ENCODE results near the gene CD109. TPM values are rescaled to one million over a fixed set of nuclear protein-coding genes. Genes with fewer than 3 reads are reported as not detected.

CD109 gene
- total RNA-seq, 4 donors from 2014 or later = 1.3 to 3.8 (median 2.8) TPM

- ATAC-seq = no peak
- H3K27me3 ChIP-seq = no peaks in the 10 kb centered on the region
- H3K9me3 ChIP-seq = no peaks in the 10 kb centered on the region
- in situ Hi-C loops (cut with MboI; ENCODE audit: low sequenced_read_pairs in 4 of 4) = loop anchor here in 1 of 4 donors (25.0 kb wide), 1 partner anchor 1355 kb away; the partner anchor contains the start of gene COL12A1
- H3K36me3 ChIP-seq = no peaks in the 10 kb centered on the region
- H3K27ac ChIP-seq = no peak overlapping the region
- no peak overlapping the region for H3K4me3 ChIP-seq
- DNase-seq = no peak
- intact Hi-C loops (cut with DNase I; ENCODE audit: low total_unique reads) = no loop called here
- TF ChIP-seq CTCF (IDR thresholded peaks at IDR 0.05 in 4 of 5, conservative IDR thresholded peaks at IDR 0.05 in 1 of 5) = no peak
- TF ChIP-seq POLR2A (IDR thresholded peaks at IDR 0.05) = no peak
- no peaks in the 10 kb centered on the region for H3K4me1 ChIP-seq
Observed at GRCh38 chr6:73857341-73857890, 161.4 kb downstream of the CD109 start.

- no peak for ATAC-seq
- Histone ChIP-seq H3K4me3 (no peak overlapping the region), H3K36me3 (no peaks in the 10 kb centered on the region), H3K9me3 (no peaks in the 10 kb centered on the region), H3K27me3 (no peaks in the 10 kb centered on the region), H3K27ac (no peak overlapping the region), H3K4me1 (no peaks in the 10 kb centered on the region)
- DNase-seq = no peak
- TF ChIP-seq CTCF (IDR thresholded peaks at IDR 0.05 in 4 of 5, conservative IDR thresholded peaks at IDR 0.05 in 1 of 5) (no peak), POLR2A (IDR thresholded peaks at IDR 0.05) (no peak)
- in situ Hi-C loops (cut with MboI; ENCODE audit: low sequenced_read_pairs in 4 of 4) (loop anchor here in 1 of 4 donors (25.0 kb wide), 1 partner anchor 1354 kb away; the partner anchor contains the start of gene COL12A1), intact Hi-C loops (cut with DNase I; ENCODE audit: low total_unique reads) (no loop called here)
Observed at GRCh38 chr6:73858376-73858775, 162.4 kb downstream of the CD109 start.

GRCh38 chr6:73860303-73860702, 164.3 kb downstream of the CD109 start:
- TF ChIP-seq POLR2A (IDR thresholded peaks at IDR 0.05) (no peak), CTCF (IDR thresholded peaks at IDR 0.05 in 4 of 5, conservative IDR thresholded peaks at IDR 0.05 in 1 of 5) (no peak)
- in situ Hi-C loops (cut with MboI; ENCODE audit: low sequenced_read_pairs in 4 of 4) (loop anchor here in 1 of 4 donors (25.0 kb wide), 1 partner anchor 1352 kb away; the partner anchor contains the start of gene COL12A1), intact Hi-C loops (cut with DNase I; ENCODE audit: low total_unique reads) (no loop called here)
- H3K27ac ChIP-seq = no peak overlapping the region
- ATAC-seq = no peak
- H3K4me3 ChIP-seq = no peak overlapping the region
- H3K4me1 ChIP-seq = no peaks in the 10 kb centered on the region
- DNase-seq = no peak
- H3K36me3 ChIP-seq = no peaks in the 10 kb centered on the region
- no peaks in the 10 kb centered on the region for H3K27me3 ChIP-seq
- no peaks in the 10 kb centered on the region for H3K9me3 ChIP-seq

GRCh38 chr6:73866305-73866704, 170.3 kb downstream of the CD109 start:
- no peaks in the 10 kb centered on the region for H3K27me3 ChIP-seq
- intact Hi-C loops (cut with DNase I; ENCODE audit: low total_unique reads) = no loop called here
- in situ Hi-C loops (cut with MboI; ENCODE audit: low sequenced_read_pairs in 4 of 4) = loop anchor here in 1 of 4 donors (25.0 kb wide), 1 partner anchor 1346 kb away; the partner anchor contains the start of gene COL12A1
- H3K4me1 ChIP-seq = no peaks in the 10 kb centered on the region
- H3K4me3 ChIP-seq = no peak overlapping the region
- ATAC-seq (no peak), DNase-seq (no peak)
- H3K36me3 ChIP-seq = no peaks in the 10 kb centered on the region
- TF ChIP-seq POLR2A (IDR thresholded peaks at IDR 0.05) (no peak), CTCF (IDR thresholded peaks at IDR 0.05 in 4 of 5, conservative IDR thresholded peaks at IDR 0.05 in 1 of 5) (no peak)
- no peak overlapping the region for H3K27ac ChIP-seq
- H3K9me3 ChIP-seq = no peaks in the 10 kb centered on the region

Data from gastrocnemius medialis (tissue), 4 donors.